ENCODE measurements around the gene GRIK5.
"Not testable (repeated sequence)": the region's sequence is repeated elsewhere in the genome, so short reads cannot be mapped to it uniquely, and the experiment has no call there.

Gene GRIK5

DNA sequence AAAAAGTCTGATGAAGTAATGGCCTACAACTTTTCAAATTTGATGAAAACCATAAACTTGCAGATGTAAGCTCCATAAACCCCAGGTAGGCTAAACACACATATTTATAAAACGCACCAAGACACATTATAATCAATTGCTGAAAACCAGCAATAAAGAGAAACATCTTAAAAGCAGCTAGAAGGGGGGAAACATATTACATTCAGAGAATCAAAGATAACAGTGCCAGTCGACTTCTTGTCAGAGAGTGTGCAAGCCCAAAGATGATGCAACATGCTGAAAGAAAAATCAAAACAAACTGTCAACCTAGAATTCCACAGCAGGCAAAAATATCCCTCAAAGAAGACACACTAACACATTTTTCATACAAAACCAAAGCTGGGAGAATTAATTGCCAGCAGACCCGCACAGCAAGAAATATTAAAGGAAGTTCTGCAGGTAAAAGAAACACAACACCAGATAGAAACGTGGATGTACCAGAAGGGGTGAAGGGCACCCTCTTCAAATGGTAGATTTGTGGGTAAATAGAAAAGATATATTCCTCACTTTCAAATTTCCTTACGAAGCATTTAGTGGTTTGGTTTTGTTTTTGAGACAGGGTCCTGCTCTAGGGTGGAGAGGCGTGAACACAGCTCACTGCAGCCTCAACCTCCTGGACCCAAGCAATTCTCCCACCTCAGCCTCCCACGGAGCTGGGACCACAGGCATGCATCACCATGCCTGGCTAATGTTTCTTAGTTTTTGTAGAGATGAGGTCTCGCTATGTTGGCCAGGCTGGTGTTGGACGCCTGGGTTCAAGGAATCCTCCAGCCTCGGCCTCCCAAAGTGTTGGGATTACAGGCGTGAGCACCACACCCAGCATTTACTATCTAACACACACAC is 59.5 kb downstream of the GRIK5 start:
- no peak for DNase-seq (ENCODE audit: low read depth)

- no peak for DNase-seq (ENCODE audit: low read depth)
These were observed 63.4 kb downstream of the GRIK5 start for GRCh38 chr19:42006569-42006968.

DNA sequence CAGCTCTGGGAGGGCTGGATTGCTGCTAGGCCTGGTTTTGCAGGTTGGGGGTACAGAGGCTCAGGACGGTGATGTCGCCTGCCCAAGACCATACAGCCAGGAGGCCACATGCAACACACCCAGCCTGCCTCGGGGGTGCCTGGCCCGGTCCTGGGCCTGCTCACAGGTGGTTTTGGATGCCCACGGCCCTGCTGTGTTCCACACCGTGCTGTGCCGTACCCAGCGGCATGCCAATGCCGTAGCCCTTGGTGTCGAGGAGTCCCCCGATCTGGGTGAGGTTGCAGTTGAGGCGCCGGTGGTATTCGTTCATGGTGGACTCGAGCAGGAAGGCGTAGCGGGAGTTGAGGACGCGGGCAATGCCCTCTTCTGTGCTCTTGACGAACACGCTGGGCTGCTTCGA is 64.5 kb downstream of the GRIK5 start:
- no peak for DNase-seq (ENCODE audit: low read depth)

DNA sequence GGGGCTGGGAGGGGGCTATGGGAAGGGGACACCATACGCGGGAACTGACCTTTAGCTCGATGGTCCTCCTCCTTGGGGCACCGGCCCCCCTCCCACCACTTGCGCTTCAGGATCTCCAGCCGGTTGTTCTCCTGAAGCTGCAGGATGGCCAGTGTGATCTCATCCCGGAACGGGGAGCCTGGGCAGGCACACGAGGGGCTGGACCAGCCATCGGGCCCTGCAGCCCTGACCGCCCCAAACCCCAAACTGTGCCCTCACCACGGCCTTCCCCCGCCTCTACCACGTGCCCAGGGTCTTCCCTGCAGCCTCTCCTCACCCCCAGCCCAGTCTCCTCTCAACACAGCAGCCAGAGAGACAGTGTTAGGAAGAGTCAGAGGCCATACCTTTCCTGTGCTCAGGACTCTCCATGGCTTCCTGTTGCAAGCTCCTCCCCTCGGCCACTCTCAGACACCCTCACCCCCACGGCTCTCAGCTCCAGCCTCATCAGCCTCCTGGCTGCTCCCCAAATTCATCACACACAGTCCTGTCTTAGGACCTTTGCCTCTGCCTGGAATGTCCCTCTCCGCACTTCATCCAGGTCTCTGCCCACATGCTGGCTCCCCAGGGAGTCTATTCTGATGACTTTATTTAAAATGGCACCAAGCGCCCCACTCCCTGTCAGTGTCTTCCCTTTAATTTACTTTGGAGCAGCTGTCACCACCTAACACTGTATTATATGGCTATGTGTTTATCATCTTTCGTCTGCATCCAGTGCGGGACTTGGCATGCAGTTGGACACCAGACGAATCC is 66.3 kb downstream of the GRIK5 start:
- DNase-seq (ENCODE audit: low read depth), result no peak

- no peak for DNase-seq (ENCODE audit: low read depth)
These were observed 70.2 kb downstream of the GRIK5 start for GRCh38 chr19:41999878-42000208.

GRCh38 chr19:41999071-41999877 is 70.7 kb downstream of the GRIK5 start:
- DNase-seq (ENCODE audit: low read depth), result no peak

GRCh38 chr19:41998246-41999020 is 71.6 kb downstream of the GRIK5 start:
- DNase-seq (ENCODE audit: low read depth), result no peak

- DNase-seq (ENCODE audit: low read depth), result no peak
These were observed 72.2 kb downstream of the GRIK5 start for GRCh38 chr19:41997851-41998229.

DNA sequence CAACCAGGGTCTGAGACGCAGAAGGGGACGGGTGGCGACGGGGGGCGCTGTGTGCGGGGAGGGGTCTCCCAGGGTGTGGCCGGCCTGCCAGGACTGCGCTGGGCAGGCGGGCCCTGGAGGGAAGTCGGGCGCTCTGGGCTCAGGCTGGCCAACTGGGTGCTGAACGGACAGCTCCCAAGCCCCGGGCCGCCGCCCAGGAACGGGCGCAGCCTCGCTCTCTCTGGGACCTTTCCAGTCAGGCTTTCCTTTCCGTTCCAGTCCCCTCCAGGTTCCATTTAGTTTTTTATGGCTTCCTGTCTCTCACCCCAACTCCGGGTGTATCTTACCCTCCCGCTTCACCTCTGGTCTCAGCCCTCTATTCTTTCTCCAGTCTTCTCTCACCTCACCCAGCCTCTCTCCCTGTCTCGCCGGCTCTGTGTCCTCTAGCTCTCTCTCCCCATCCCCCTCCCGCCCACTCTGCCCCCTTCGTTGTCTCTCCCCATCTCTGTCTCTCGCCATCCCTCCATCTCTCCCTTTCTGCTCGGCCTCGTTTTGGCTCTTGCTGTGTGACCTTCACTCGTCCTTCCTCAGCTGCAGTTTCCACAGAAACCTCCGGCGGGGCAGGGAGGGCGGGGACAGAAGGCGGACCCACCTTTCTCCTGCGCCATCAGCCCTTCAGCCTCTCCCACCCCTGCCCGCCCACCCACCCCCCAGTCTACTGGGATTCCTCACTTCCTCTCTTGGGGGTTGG is 72.7 kb downstream of the GRIK5 start:
- DNase-seq (ENCODE audit: low read depth), result no peak

- DNase-seq (ENCODE audit: low read depth), result no peak
These were observed 73.8 kb downstream of the GRIK5 start for GRCh38 chr19:41995959-41996797.

- DNase-seq (ENCODE audit: low read depth), result no peak
These were observed 74.7 kb downstream of the GRIK5 start for GRCh38 chr19:41994994-41995958.

DNA sequence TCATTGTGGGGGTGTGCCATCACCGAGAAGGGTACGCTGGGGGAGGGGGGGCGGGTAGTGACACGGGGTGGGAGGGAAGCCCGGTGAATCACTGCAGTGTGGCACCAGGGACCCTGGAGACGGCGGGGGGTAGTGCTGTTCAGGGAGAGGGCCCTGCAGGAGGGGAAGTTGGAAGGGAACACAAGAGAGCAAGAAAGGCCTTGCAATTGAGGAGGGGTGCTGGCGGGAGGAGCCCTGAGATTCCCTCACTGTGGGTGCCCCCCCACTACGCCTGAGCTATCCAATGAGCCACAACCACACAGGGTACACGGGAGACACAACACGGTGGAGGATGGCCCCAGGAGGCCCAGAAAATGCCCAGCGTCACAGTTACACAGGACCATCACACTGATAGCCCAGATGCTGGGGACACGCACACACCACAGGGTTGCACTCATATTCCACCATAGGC is 75.5 kb downstream of the GRIK5 start:
- no peak for DNase-seq (ENCODE audit: low read depth)

- DNase-seq (ENCODE audit: low read depth), result no peak
These were observed 76.2 kb downstream of the GRIK5 start, which contains the start of gene ATP1A3 for GRCh38 chr19:41993612-41994483. Gene ATP1A3 (minus strand): TSS chr19:41994230. CDS start chr19:41994076, 154 bp downstream.

GRCh38 chr19:41991925-41992569 is 78.0 kb downstream of the GRIK5 start:
- DNase-seq (ENCODE audit: low read depth), result not testable (repeated sequence)

- DNase-seq (ENCODE audit: low read depth), result no peak
These were observed 79.0 kb downstream of the GRIK5 start for GRCh38 chr19:41991025-41991424.

- no peak for DNase-seq (ENCODE audit: low read depth)
These were observed 79.4 kb downstream of the GRIK5 start for GRCh38 chr19:41990615-41991014.

- DNase-seq (ENCODE audit: low read depth), result no peak
These were observed 80.0 kb downstream of the GRIK5 start for GRCh38 chr19:41990028-41990427.

All from non-pigmented ciliary epithelial cell (primary cell).